ENCODE results near the gene TBX2.
"Not testable (repeated sequence)": the region's sequence is repeated elsewhere in the genome, so short reads cannot be mapped to it uniquely, and the experiment has no call there.

TBX2 gene

DNA sequence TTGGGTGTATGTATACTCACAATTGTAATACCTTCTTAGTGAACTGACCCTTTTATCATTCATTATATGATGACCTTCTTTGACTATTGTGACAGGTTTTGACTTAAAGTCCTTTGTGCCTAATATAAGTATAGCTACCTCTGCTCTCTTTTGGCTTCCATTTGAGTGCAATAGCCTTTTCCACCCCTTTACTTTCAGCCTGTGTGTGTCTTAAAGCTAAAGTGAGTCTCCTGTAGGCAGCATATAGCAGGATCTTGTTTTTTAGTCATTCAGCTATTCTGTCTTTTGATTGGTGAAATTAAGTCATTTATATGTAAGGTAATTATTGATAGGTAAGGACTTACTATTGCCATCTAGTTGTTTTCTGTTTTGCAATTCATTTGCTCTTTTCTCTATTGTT, 36.6 kb downstream of the TBX2 start:
- DNase-seq, result no peak

DNA sequence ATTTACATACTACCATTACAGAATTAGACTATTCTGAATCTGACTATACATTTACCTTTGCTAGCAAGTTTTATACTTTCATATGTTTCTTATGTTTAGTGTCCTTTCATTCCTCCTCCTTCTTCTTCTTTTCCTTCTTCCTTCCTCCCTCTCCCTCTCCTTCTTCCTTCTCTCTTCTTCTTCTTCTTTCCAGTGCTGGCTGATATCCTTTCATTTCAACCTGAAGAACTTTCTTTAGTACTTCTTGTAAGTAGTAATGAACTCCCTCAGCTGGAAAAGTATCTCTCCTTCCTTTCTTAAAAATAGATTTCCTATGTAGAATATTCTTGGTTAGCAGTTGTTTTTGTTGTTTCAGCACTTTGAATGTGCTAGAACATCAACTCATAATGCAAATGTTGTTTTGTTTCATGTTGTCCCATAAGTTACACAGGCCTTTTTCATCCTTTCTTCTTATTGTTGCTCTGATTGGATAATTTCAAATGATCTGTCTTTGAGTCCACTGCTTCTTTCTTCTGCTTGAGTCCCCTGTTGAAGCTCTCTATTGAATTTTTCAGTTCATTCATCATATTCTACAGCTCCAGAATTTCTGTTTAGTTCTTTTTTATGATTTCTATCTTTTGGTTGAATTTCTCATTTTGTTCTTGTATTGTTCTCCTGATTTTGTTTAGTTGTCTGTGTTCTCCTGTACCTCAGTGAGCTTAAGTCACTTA, 37.5 kb downstream of the TBX2 start:
- DNase-seq, result no peak

DNA sequence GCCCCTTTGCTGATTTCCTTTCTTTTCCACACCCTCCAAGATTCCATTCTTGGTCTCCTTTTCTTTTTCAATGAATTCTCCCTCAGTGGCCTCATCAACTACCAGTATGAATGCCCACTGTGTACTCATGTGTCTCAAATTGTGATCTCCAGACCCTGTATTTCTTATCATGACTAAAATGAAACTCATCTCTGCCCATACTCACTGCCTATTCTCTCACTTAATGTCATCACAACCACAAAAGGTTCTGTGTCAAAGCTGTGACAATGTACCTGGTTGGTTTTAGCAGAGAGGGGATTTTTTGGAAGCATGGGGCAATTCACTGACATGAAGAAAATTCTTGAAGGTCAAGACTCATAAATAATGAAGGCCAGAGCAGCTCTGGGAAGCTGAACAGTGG, 41.1 kb downstream of the TBX2 start:
- DNase-seq, result no peak

DNA sequence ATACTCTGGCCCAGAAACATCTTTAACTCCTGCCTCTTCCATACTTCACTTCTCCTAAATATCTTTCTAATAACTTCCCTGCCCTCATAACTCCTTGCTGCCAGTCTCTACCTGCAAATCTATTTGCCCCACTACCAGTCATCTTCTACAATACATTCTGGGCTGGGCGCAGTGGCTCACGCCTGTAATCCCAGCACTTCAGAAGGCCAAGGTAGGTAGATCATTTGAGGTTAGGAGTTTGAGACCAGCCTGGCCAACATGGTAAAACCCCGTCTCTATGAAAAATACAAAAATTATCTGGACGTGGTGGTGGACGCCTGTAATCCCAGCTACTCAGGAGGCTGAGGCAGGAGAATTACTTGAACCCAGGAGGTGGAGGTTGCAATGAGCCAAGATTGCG, 41.9 kb downstream of the TBX2 start:
- not testable (repeated sequence) for DNase-seq

DNA sequence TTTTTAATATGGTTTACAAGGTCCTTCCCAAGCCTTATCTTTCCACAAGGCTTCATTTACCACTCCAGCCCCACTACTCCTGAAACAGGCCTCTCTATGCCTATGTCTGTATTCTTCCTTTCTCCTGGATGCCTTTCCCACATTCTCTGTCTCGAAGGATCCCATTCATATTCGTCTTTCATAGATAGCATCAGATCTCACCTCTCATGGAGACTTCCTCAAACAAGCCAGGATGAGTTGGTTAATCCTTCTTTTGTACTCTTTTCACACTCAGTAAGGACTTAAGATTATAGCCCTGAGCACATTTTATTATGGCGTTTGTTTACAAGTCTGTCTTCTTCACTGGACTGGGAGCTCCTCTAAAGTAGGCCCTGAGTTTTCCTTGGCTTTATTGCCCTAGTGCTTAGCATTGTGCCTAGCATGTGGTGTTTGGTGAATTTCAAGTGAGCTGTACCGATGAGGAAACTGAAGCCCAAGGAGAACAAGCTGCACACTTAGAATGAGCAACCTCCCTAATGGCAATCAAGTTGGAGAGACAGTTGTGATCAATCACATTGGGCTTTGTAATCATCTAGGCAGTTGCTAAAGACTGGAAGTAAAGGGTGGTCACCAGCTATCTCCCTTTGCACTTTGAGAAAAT, 42.6 kb downstream of the TBX2 start:
- DNase-seq, result no peak

DNA sequence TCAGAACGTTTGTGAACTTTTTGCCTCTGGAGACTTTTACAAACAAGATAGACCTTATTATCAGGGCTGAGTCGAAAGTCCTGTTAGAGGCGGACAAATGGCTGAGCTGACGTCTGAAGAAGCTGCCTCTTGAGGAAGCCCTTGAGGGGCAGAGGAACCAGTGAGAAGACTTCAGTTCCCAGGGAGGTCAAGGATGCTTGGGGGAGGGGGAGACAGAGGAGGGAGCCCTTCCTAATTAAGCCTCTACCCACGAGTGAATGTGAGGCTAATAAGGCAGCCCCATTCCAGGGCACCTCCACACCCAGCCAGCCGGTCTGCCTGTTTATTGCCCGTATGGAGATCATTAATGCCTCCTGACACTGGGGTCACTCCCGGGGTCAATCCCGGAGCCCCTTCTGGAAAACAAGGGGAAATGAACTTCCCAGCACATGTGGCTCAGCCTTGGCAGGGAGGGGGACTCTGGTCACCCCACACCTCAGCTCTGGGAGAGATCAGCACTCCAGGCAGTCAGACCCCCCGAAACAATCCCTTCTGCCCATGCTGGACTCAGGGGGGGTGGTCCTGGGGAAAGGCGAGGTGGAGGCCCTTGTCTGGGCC, 43.3 kb downstream of the TBX2 start:
- DNase-seq, result peak; percentile 4

DNA sequence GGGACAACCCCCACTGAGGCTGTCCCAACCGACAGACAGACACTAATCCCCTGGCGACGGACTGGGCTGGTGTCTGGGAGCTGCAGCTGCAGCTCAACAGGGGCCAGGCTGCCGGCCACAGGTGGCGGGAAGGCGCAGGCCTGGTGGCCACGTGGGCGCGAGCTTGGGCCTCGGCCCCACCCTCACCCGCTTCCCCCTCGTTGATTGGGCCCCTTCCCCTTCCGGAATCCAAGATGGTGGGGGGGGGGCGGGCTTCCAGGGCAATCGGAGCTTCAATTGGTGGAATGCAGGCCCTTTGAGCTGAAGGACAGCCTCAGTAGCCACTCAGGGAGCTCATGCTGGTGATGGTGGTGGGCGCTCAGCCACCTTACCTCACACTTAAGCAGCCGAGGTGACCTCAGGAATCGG, 43.8 kb downstream of the TBX2 start:
- peak; percentile 23 for DNase-seq

DNA sequence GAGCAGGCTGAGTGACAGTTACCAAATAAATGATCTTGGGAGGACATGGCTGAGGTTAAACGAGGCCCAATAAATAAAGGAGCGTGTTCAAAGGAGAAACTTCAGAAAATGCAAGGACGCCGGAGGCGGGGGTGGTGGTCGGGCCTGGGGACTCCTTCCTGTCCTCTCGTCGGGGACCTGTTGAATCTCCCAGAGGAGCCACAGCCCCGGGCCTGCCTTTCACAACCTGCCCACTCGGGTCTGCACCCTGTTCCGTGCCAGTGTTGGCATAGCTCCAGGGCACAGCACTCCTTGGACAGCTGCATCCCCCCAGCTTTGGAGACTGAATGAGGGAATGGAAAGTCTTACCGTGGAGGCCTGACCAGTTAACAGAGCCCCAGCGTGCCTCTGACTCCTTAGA, 44.4 kb downstream of the TBX2 start:
- peak; percentile 1 for DNase-seq

DNA sequence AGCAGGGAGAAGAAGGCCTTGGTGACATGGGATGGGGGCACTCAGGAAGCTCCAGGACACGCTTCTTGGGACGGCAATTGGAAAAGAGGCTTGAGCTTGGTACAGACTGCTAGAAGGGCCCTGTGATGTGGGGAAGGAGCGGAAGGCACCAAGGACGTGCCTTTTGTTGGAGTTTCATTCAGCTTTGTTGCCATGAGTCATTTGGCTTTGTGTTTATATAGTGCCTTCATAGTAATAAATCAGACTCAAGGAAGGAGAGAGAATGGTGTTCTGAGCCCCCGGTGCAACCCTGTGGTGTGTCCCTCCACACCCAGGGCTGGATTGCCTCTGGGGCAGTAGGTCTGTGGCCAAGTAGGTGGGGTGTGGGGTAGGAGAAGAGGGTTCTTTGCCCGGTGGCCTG, 45.2 kb downstream of the TBX2 start:
- no peak for DNase-seq

DNA sequence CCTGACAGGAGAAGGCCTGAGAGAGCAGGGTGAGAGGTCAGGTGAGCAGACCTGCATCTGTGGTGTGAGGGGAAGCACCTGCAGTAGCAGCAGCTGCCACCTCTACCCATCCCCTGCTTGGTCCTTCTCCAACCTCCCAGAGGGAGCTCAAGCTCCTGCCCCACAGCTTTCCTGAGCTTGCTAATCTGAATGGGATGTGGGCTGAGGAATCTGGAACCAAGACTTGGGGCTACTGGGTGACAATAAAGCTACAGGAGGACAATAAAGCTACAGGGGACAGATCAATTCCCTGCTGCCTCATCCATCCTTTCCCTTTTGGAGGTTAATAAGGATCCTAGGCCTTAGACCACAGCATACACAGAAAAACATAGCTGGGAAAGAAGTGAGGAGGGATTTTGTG, 47.7 kb downstream of the TBX2 start:
- DNase-seq, result no peak

DNA sequence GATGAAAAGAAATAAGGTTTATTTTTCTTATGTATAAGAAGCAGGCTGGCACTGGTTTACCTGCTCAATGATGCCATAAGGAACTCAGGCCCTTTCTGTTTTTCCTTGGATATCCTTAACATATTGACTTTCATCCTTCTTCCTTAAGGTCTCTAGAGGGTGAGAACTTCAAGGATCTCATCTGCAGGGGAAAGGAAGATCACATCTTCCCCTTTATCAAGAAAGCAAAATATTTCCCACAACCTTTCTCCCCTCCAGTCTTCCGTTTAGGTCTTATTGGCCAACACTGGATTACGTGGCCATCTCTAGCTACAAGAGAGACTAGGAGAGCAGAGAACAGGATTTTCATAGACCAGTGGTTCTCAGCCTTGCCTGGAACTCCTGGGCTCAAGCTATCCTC, 48.4 kb downstream of the TBX2 start:
- DNase-seq, result no peak

DNA sequence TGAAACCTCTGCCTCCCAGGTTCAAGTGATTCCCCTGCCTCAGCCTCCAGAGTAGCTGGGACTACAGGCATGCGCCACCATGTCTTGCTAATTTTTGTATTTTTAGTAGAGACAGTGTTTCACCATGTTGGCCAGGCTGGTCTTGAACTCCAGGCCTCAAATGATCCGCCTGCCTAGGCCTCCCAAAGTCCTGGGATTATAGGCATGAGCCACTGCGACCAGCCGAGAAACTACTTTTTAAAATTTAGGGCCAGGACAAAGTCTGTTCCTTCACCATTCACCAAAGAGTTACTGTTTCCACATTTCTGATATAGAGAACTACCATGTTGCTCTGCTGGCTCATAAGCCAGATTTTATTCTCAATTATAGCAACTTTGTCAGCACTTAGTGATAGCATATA, 49.5 kb downstream of the TBX2 start:
- not testable (repeated sequence) for DNase-seq

DNA sequence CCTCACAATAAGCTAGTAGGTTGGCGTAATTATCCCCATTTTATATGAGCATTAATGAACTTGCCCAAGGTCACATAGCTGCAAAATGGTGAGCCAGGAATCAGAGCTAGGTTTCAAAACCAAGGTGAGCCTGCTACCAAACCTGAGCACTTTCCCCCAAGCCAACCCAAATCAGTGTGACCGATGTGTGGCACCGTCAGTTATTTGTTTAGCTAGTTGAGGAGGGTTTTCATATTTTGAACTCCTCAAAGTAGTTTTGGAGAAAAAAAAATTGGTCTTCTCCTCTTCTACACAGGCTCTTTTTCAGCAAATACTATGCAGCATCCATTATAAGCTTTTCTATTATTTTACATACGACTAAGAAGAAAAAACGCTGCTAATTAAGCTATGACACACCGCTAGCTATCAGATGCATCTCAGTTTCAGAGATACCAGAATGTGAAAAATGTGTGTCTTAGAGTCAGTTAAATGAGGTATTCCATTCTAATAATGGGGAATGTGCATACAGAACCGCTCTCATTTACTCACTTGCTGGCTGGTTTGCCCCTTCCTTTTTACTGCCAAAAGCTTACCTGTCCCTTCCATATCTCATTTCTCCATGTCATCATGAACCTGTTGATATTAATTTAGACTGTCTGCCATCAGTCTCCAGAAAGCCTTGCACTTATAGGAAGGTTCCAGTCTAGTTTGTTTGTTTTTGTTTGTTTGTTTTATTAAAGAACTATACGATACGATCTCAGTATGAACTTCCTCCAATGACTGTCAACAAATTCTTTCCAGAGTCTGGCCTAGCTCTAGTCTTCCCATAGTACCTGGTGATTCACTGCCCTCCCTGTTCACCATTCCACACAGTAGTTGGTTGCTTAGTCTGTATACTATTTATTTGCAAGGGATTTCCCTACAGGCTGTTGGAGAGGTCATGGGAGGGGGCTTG, 50.3 kb downstream of the TBX2 start:
- no peak for DNase-seq

DNA sequence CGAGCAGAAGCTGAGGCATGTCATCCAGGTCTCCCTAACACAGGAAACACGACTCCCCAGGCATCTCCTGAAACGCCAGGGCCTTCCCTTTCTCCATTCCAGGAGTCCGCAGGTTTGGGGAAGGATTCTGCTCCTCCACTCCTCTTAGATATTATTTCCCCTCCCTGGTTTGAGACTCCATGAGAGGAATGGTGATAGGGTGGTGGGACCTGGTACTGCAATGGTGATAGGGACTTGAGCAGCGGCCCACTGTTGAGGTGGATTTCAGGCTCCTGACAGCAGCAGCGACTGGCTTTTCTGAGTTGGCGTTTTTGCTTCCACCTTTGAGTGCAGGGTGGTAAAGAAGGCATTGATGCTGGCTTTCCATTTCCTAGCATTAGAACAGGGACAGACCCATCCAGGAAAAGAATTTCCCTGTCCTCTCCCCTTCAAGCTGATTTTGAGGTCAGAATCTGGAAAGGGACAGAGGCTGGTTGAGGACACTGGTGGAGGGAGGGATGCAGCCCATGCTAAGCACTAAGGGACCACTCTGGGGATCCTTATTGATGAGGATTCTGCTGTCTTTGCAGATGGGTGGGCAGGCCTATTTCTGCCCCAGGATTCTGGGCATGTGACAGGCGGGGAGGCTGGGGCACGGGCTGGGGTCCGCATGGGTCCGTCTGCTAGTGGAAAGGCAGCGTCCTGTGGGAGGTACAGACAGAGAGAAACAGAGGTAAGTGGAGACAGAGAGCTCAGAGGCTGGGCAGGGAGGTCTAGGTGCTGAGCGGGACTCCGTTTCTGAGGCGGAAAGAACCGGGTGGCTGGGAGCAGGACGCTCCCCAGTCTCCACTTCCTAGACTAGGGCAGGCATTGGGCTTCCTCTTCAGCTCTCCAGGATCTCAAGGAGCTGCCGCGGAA, 51.2 kb downstream of the TBX2 start:
- DNase-seq, result no peak

DNA sequence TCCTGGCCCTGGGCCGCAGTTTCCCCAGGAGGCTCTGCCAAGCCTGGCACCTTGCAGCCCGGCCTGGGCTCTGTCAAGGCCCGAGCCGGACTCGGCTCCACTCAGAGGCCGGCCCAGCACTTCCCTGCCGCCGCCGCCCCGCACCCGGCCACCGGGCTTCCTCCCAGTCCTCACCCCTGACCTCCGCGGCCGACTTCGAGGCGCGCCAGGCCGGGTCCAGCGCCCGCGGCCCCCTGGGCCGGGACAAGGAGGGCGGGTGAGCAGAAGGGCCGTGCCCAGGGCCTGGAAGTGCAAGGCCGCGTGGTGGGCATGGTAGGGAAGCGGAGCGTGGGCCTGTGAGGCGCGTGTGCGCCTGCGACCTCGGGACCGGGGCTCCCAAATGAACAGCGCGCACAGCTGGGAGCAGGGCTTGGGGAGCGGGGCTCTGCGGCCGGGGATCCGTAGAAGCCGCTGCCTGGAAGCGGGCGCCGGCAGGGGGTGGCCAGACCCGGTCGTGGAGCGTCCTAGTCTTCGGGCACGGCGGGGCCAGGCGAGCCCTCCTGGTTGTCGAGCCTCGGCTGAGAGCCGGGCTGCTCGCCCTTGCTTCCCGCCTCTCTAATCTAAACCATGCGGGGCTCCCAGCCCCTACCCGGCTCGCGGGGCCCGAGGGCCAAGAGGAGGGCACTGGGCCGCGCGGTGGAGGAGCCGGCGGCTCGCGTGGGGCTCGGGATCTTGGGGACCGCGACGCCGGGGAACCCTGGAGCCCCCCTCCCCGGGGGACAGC, 52.1 kb downstream of the TBX2 start:
- DNase-seq, result peak; percentile 77

DNA sequence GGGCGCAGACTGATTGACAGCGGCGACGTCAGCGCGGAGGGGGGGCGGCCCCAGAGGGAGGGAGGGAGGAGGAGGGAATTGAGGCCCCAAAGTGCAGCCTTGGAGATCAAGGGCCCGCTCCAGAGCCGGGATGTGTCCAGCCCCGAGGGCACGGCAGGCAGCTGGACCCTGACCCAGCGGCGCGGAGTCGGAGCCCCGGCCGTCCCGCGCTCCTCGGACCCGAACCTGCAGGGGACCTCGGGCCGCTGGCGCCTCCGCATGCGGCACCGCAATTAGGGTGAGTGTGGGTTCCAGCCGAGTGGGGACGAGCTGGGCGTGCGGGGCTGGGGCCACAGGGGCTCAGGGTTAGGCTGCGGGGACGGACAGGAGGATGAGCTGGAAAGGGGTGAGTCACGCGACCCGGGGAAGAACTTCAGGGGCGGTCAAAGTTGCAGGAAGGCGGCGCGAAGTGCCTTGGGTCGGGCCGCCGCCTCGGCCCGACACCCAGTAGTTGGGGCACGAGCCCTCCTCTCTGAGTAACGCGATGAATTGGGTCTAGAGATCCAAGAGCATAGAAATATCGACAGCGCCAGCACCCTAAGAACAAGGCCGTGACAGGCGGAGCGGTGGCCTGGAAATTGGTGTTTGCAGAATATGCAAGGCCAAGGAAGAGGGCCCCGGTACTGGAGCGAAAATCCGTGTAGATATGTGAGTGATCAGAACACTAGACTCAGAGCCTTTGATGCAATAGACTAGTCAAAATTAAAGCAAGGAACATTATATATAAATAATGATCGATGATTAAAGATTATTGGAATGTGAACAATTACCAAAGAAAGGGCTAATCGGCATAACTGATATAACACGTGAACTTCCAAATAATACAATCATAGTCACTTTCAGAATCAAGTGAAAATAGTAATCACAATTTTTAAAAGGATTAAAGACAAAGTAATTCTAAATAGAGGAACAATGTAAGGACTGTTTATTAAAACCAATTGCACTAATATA, 53.0 kb downstream of the TBX2 start, which contains the start of gene TBX4:
TBX4 (plus strand) TSS at position 122 of the 990 bp plus-strand sequence. CDS start 4,069 bp downstream, outside the sequence.
- peak; percentile 67 for DNase-seq

DNA sequence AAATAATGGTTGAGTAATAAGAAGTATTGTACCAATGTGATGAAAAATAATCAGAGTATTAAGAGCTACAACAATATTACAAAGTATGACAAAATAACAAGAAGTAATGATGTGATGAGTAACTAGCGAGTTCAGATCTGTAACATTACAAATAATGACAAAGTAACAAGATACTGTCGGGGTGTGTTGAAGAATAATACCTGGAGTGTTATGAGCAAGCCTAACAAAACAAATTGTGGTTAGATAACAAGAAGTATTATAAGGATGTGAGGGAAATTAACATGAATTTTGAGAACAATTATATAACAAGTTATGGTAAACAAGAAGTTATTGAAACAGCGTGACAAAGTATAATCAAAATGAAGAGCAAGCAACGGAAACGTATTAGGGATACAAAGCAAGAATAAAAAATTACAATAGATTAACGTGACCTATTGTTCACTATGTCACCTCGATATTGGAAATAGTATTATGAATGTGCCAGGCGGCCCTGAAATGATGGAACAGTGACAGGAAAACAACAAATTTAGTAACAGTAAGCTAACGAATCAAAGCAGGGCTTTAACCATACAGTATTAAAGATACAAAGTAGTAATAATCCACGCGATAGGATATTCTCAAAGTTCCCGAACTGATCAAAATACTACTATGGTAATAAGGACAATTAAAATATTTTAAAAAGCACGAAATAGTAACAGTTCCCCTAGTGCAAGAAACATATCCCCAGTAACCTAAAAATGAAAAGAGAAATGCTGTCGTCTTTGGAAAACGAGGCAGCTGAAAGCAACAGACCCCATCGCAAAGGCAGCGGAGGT, 54.1 kb downstream of the TBX2 start:
- DNase-seq, result no peak

DNA sequence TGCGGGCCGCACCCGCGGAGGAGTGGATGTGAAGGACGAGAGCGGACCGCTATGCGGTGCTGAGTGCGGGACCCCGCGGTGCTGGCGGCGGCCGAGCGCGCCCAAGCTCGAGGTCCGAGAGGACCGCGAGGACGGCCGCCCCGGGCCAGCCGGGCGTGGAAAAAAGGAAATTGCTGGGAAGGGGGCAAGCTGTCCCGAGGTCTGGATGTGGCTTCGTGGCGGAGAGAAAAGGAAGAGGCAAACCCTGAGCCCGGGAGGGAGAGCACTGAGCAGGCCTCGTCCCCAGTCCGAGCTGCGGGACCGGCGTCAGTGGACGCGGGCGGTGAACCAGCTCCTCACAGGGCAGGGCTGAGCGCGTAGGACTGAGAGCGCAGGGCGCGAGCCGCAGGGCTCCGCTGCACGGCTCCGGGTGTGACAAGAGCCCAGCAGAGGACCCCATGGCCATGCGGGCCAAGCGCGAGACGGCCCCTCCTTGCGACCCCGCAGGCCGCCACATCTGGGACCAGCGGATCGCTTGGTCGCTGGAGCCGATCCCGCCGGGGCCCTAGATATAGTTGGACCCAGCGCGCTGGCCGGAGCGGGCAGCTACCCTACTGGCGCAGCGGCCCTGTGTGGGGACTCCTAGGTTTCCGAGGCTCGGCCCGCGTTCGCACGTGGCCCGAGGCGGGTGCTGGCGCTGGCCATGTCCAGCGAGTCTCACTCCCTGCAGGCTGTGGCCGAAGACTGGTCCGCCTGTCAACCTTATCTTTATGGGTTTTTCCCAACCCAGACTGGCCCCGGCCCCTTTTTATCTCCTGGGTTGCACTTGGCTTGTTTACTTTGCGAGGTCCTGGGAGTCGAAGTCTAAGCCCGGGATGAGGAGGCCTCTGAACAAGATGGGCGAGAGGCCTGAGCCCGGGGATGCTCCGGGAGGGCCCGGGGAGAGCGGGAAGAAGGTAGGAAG, 55.0 kb downstream of the TBX2 start:
- DNase-seq, result peak; percentile 86

All from retina (tissue), 1 donor.